HG02642 (cell line): Measurements from ENCODE around the gene RPL35.

Experiments
- ATAC-seq: cut with Tn5 transposase; IDR thresholded peaks from one replicate; pipeline ENCODE4 v1.9.1; 2021; ENCODE audit warnings: mild to moderate bottlenecking; ENCODE audit not compliant: unreplicated experiment, poor library complexity

The RPL35 gene

DNA sequence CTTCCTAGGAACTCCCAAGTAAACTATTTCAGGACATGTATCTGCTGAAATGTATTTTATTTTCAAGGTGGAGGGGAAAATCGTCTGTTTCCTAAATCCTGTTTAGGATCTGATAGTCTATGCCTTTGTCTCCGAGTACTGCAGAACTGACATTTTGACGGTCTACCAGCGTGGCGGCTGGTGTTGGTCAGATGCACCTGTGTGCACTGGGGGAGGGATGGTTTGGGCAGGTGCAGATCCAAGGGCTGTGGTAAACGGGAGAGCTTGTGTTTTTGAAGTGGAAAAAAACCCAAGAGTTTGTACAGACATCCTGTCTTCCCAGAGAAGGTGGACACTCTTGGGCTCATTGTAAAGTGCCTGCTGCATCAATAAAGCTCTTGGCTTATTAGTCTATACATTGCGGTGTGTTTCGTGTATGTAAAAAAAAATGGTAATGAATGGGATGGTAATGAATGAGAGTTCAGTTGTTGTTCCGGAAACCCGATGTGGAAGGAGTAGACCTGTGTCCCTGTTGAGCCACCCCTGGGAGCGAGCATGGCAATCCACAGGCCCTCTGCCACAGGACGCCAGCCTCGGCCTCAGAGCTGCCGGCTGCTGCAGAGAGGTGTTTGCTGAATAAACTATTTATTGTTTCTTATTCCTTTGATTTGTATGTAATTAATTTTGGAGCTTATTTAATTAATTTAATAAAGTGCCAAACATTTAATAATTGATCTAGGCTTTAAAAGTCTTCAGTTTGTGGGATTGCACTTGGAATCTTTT lies 15.4 kb upstream of the RPL35 start:
- ATAC-seq = no peak

DNA sequence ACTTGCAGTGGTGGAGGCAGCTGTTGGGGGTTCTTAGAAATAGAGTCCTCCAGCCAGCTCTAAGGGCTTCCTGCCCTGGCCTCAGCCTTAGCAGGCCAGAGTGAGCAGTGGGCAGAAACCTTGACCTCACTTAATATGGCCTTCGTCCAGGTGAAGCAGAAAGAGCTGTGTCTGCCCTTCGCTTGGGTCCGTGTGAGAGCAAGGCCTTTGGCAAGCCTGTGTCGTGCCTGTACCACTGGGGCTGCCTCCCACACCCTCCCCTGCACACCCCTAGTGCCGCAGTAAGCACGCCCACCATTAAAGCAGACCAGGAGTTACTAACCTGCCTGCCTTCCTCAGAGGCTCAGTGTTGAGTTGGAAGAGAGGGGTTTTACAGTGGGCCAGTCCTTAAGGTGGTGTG lies 13.7 kb upstream of the RPL35 start:
- no peak for ATAC-seq

DNA sequence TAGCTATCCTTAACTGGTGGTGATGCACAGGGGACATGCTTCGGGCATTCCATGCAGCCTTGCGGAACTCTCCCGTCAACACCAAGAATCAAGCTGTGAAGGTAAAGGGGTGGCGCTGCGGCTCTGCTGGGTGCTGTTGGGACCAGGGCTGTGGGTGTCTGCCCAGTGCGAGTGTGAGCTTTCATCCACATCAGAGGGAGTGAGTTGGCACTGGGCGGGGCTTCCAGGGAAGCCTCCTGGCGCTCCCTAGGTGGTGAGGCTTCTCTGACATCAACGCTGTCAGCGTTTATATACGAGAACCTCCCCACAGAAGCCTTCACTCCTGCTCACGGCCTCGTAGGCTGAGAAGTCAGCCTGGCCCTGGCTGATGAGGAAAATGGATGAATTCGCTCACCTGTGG lies 11.9 kb upstream of the RPL35 start:
- no peak for ATAC-seq

DNA sequence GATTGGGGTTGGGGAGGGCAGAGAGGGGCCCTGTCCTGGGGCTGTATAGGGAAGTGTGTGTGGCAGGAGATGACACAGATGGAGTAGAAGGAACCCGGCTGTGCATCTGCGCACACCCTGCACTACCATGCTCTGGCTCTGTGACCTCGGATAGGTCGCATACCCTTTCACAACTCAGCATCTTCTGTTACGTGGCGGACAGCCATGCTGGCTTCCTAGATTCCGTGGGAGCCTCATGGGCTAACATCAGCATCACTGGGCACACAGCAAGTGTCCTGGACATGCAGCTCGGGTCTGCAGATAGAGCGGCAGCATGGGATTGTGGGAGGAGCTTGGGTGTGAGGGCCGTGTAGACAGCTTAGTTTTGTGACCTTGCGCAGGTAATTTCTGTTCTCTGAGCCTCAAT lies 9.4 kb upstream of the RPL35 start:
- no peak for ATAC-seq

DNA sequence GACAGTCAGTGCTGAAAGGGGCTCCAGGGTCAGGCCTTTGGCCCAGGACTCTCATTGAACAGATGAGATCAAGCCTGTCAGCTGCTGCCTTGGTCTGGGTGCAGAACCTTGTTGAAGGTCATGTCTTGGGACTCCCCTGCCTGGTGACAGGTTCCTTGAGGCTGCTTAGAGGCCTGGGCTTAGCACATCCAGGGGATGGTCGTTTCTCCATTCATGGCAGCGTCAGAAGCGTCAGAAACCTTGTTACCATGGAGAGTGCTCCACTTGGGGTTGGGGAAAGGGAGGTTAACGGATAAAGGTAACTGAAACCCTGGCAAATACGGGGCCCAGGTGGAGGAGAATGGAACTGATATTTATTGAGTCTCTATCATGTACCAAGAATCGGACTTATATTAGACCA lies 9.0 kb upstream of the RPL35 start:
- ATAC-seq = no peak

DNA sequence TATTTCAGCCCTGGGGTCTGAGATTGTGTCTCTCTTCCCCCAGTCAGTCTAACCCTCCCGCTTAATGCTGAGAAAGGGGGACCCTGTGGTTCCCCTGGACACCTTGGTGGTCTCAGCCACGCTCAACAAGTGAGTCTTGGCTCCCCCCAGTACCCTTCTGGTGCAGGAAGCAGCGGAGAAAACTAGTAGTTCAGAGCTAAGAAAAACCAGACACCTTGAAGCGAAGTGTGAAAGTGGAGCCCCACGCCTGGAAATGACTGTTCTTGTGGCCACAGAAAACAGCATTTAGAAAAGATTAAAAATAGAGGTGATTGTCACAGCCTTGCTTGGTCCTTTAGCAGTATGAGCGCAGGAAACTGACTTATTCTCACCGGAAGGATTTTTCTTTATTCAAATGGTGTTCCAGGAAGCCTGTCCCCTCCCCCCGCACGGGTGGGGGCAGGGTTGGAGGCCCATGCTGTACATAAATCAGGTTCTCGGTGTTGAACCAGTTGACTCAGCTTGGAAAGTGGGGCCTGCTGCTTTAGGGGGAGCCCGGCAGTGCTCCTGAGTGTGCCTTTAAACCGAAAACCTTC lies 8.3 kb upstream of the RPL35 start:
- ATAC-seq = peak; percentile 43

DNA sequence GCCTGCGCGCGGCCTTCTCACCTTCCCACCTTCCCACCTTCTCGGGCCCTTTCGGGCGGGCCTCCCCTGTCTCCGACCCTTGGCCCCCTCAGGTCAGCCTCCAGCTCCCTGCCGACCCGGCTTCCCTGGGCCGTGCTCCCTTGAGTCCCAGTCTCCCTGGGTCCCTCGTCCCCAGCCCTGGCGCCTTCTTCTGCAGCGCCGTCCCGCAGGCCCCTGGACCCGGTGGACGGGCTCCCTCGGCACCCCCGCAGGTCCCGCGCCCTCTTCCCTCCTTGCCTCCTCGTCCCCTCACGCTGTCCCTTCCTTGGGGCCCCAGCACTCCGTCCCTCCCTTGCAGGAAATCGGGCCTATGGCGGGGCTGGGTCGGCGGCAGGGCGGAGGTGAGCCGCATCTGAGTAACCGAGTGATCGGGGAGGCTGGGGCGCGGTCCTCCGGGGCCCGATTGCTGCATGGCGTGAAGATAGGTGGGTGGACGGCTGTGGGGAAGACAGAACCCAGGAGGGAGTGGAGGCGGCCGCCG lies 7.8 kb upstream of the RPL35 start:
- peak; percentile 12 for ATAC-seq

DNA sequence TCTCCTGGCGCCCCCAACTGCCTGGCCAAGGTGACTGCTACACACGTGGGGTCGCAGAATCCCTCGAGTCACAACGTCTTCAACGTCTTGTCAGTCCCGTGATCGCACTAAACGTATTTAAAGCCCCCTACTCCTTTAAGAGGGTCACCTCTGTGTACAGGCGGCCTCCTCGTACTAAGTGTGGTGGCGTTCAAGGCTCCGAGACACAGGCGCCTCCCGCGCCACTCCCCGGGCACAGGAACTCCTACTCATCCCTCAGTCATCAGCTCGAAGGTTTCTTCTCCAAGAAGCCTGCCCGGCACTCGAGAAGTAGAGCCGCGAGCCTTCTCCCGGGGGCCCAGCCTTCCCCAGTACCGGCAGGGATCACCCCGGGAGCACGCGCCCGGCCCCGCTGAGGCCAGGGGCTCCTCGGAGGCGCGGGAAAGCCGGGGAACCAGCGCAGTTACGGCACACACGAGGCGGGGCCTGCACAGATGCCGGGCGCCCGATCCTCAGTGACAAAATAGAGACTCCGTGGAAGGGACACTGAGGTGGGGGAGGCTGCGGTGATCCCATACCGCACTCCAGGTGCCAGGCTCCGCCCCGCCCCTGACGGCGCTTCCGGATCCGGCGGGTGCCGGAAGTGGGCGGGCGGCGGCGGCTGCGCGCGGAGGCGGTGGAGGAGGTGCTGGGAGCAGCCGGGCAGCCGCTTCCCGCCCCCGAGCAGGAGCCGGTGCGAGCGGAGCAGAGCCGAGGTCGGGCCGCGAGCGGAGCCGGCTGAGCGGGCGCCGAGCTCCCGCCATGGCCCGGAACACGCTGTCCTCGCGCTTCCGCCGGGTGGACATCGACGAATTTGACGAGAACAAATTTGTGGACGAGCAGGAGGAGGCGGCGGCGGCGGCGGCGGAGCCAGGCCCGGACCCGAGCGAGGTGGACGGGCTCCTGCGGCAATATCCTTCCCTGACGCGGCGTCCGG lies 7.0 kb upstream of the RPL35 start:
- peak; percentile 72 for ATAC-seq

DNA sequence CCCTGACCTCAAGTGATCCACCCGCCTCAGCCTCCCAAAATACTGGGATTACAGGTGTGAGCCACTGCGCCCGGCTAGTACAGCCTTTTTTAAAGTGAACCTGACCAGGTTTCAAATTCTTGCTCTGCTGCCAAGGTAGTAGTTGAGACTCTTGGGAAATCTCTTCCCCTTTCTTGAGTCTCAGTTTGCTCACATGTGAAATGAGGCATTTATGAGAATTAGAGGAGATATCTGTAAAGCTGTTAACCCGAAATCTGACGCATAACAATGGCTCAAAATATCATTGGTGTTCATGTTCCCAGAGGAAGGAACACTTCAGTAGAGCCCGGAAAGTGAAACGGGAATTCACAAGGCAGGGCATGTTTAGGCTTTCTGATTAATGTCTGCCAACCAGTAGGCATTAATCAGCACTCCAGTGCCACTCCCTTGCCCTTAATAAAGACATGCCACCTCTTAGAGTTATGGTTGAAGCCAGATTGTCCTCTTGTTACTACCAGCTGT lies 1.7 kb upstream of the RPL35 start:
- ATAC-seq = no peak

DNA sequence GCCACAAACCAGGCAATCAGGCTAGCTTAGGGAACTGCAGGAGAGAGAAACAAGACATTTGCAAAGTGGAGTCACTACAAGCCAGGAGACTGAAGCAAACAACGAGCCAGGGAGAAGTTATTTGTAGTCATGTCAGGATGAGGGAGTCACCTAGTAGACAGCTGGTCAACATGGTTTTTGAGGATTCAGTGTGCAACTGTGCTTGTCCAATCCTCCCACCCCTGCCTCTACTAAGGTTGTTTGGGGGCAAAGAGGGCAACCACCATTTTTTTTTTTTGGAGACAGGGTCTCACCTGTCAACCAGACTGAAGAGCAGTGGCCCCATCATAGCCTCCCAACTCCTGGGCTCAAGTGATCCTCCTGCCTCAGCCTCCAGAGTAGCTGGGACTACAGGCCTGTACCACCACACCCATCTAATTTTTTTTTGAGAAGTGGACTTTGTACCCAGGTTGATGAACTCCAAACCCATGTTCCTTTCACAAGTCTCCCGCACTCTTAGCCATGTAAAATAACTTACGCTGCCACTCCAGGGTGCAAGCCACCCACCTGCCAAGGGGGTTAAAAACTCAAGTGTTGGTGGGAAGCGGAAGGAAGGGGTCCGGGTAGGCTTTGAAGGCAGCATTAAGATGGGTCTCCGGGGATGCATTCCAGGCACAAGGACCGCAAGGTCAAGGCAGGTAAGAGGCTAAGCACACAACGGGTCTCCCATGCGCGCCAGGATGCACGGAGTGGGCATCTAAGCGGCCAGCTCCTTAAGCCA lies 995 bp downstream of the RPL35 start:
- ATAC-seq = no peak

DNA sequence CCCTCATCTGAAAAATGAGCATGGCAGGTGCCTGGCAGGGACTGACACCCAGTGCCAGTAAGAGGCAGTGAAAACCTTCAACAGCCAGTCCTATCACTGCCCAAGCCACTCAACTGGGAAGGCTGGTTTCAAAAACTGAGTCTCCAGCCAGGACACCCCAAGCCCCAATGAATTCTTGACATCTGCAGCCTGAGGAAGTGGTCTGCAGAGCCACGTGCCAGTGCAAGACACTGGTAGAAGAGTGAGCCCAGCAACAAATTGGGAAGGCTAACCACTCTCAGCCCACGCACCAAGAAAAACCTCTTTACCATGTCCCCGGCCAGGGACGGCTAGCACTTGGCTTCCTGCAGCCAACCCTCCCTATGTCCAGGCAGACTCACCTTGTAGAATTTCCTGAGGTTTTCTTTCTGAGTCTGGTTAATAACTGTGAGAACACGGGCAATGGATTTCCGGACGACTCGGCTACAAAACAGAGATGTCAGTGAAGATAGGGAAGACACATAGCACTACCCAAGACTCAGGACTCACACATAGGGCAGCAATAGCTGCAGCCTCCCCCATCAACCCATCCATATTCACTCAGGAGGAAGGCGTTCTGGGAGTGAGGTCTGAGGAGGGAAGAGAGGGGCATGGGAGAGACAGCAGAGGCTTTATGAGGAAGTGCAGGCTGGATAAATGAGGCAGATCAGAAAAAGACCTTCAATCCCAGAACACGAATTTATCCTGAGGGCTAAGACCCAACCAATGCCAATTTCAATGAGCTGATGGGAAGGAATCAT lies 1.8 kb downstream of the RPL35 start:
- ATAC-seq = no peak

DNA sequence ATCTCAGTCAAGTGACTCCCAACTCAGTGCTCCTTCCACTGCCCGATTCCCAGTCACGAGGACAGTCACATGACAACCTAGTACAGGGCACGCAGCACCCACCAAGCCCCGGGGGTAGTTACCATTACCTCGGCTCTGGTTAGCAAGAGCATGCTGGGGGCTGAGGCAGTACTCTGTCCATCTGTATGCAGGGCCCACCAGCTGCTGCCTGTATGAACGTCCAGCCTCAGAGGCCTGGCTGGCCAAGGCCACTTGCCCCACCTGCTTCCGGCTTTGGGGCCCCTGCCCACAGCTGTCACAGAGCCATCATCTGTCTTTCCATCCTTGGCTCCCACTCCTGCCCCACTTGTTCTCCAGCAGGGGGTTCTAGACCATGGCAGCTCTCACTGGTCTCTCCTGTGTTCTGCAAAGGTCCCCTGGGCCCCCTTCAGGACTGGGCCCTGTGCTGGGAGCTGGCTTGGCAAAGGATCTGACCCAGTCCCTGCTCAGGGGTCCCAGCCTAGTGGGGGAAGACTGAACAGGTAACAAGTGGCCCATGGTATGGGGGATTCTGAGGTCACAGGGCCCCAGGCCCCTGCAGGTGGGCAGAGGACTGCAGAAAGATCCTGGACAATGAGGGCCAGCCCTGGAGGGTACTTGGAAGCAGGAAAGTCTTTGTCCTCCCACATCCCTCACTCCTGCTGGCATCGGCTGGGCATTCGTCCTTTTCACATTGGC lies 3.3 kb downstream of the RPL35 start:
- ATAC-seq = no peak

DNA sequence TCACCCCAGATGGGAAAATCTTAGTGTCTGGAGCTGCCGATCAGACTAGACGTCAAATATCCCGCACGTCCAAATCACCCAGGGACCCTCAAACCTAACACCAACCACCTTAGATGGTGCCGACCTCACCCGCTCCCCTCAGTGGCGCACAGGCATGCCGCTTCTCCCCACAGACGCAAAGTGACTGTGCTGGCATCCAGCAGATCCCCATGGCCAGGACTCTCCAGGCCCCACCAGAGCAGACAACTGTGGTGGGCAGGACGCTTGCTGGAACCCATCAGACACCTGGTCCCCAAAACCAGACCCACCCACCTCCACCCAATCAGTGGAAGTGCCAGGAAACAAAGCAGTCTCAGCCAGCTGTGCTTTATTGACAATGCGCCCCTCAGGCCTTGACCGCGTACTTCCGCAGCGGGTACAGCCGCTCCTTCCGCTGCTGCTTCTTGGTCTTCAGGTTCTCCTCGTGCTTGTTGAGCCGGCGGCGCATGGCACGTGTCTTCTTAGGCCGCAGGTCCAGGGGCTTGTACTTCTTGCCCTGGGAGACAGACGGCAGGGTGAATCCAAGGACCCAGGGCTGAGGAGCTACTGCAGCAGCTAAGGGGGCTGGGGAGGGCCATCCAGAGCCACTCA lies 4.1 kb downstream of the RPL35 start:
- no peak for ATAC-seq

DNA sequence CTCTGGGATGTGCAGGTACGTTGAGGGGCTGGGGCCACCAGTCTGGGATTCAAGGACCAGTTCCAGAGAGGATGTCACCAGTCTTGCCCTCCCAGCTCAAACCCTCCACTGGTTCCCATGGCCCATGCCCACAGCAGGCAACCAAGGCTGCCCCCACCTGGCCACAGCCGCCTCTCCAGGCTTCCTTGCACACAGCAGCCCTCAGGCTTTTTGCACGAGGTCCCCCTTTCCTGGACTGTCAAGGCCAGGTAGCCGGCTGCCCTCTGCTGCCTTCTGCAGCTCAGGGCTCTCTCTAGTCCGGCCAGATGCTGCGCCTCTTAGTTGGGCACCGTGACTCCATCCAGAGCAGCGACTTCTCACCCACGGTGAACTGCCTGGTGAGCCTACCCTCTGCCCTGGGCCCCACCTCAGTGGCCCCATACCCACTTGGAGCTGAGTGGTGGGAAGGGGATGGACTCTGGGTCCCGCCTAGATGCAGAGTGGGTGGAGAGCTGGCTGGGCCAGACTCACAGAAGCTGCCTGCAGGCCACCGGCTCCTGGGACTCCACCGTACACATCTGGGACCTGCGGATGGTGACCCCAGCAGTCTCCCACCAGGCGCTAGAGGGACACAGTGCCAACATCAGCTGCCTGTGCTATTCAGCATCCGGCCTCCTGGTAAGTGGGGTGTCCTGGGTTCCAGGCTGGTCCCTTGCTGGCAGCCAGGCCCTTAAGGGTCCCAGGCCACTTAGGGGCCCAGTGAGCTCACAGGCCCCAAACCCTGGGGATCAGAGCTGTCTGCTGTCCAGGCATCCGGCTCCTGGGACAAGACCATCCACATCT lies 5.6 kb downstream of the RPL35 start:
- no peak for ATAC-seq

DNA sequence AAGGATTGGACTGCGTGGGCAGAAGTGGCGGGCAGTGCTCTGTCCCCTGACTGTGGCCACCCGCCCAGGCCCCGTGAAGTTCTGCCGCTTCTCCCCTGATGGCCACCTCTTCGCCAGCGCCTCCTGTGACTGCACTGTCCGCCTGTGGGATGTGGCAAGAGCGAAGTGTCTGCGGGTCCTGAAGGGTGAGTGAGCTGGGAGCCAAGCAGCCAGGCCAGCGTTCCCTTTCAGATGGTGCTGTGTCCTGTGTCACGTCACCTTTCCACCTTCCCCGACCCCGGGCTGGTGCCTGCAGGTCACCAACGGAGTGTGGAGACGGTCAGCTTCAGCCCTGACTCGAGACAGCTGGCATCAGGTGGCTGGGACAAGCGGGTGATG lies 6.2 kb downstream of the RPL35 start:
- ATAC-seq = no peak

DNA sequence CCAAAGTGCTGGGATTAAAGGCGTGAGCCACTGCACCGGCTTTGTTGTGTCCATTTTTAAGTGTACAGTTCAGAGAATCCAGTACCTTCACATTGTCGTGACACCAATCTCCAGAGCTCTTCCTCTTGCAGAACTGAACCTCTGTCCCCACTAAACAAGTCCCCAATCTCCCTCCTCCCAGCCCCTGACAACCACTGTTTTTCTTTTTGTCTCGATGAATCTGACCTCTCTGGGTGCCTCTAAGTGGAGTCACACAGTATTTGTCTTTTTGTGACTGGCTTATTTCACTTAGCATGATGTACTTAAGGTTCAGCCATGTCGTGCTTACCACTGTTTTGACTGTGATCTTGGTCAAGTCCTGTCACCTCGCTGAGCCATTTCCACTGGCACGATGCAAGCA lies 6.9 kb downstream of the RPL35 start:
- ATAC-seq = no peak

DNA sequence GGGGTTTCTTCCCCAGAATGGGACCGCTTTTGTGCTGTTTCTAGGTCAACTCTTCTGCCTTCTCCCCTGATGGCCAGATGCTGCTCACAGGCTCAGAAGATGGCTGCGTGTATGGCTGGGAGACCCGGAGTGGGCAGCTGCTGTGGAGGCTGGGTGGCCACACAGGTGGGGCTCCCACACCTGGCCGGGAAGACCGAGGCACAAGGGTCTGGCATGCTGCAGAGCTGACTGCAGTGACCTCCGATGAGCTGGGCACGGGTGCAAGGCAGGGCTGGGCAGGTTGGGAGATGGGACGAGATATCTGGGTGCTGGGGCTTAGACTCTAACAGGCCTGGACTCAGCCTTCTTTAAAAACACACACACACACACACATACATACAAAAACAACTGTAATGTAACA lies 7.6 kb downstream of the RPL35 start:
- ATAC-seq = no peak
